Spleen (tissue), 7 donors: Measurements from ENCODE around the gene FAM83G.

Experiments used
- CTCF ChIP-seq, 11 experiments: fragments of 200-600 bp in 7 of 11; fragments of 450-650 bp in 4 of 11; sonication (generic) in 4 of 11; IDR thresholded peaks in 8 of 11; conservative IDR thresholded peaks in 3 of 11; 1 replicate in 7 of 11; 2 replicates in 4 of 11; pipeline versions ENCODE4 v1.4.0 to v1.8.0; 2016 to 2021; ENCODE audit warnings: antibody characterized with exemption in 11 of 11, inconsistent platforms in 4 of 11, mild to moderate bottlenecking in 1 of 11
- POLR2A ChIP-seq, 3 donors: fragments of 450-650 bp; IDR thresholded peaks; one replicate each; pipeline ENCODE4 v1.5.1; 2017; ENCODE audit warnings: antibody characterized with exemption in 3 of 3, mild to moderate bottlenecking in 1 of 3
- POLR2AphosphoS5 ChIP-seq, 3 donors: sonication (generic); formaldehyde crosslinking; IDR thresholded peaks; one replicate each; pipeline ENCODE4 v1.5.1; 2017; ENCODE audit warnings: antibody characterized with exemption in 3 of 3
- donor health status: DM: no; HTN: no; CAD: no; lungs with moderate emphysema.
- donor health status: DM: no; HTN: no; CAD: no.
- donor health status: DM: no; HTN: no; CAD: no.

- no peak for TF ChIP-seq CTCF (IDR thresholded peaks at IDR 0.05 in 8 of 11, conservative IDR thresholded peaks at IDR 0.05 in 3 of 11)
- TF ChIP-seq POLR2A (IDR thresholded peaks at IDR 0.05), result no peak
- no peak for TF ChIP-seq POLR2AphosphoS5 (IDR thresholded peaks at IDR 0.05)
These were observed 49.6 kb downstream of the FAM83G start for GRCh38 chr17:18955009-18955408.
